Measurements from ENCODE around the gene ROR1.

The ROR1 gene

DNA sequence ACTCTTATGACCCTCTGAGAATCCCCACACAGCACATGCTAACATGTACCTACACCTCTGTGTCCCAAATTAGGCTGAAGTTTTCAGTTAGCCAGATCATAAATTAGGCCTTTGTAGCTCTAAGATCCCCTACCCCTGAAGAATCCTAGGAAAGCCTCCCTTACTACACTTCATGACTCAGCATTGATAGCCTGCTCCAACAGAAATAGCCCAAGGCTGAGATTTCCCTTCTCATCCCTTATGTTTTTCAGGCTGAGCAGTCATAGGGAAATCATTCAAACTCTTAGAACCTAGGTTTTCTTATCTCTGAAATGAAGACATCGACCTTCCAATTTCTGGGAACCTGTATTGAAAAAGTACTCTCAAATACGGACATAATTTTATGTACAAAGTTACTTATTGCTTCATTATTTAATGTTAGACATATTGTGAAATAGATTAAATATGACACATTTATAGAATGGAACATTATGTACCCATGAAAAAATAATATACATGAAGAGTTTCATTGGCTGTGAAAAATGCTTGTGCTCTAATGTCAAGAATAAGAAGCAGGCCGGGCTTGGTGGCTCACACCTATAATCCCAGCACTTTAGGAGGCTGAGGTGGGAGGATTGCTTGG is 307.2 kb downstream of the ROR1 start:
- H3K36me3 ChIP-seq (ENCODE audit: insufficient read depth, low read length): no peaks in the 10 kb centered on the region
- no peak overlapping the region for H3K4me3 ChIP-seq (ENCODE audit: low read depth in 1 of 2, low read length in 2 of 2)
- H3K27ac ChIP-seq (ENCODE audit: low read depth, low read length): no peak overlapping the region
- no peak overlapping the region for H3K9ac ChIP-seq (ENCODE audit: low read length)
- H3K27me3 ChIP-seq (ENCODE audit: control insufficient read depth in 1 of 2, insufficient read depth in 2 of 2, low read length in 2 of 2): no peaks in the 10 kb centered on the region
- no peaks in the 10 kb centered on the region for H3K9me3 ChIP-seq (ENCODE audit: low read length)
- H3K4me1 ChIP-seq (ENCODE audit: insufficient read depth, low read length): peaks cover 6% of the 10 kb centered on the region

DNA sequence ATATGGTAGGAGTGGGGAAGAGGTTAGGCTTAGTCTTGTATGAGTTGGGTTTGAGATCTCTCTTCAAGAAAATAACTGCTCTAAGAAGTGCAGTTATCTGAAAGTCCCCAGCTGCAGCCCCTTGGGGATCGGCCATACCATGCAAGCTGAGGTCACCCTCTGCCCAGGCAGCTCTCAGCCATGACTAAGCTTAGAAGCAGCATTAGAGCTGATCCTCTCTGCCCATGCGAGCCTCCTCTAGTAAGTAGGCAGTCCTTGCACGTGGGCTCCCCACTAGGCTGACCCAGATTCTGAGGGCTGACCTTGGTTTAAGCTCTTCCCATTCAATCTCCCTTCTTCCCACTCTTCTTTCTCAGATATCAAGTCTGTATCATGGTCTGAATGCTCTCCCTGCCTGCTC is 308.6 kb downstream of the ROR1 start:
- Histone ChIP-seq H3K27me3 (ENCODE audit: control insufficient read depth in 1 of 2, insufficient read depth in 2 of 2, low read length in 2 of 2) (no peaks in the 10 kb centered on the region), H3K27ac (ENCODE audit: low read depth, low read length) (no peak overlapping the region), H3K4me3 (ENCODE audit: low read depth in 1 of 2, low read length in 2 of 2) (no peak overlapping the region), H3K36me3 (ENCODE audit: insufficient read depth, low read length) (no peaks in the 10 kb centered on the region), H3K9ac (ENCODE audit: low read length) (no peak overlapping the region), H3K9me3 (ENCODE audit: low read length) (no peaks in the 10 kb centered on the region), H3K4me1 (ENCODE audit: insufficient read depth, low read length) (peaks cover 8% of the 10 kb centered on the region)

DNA sequence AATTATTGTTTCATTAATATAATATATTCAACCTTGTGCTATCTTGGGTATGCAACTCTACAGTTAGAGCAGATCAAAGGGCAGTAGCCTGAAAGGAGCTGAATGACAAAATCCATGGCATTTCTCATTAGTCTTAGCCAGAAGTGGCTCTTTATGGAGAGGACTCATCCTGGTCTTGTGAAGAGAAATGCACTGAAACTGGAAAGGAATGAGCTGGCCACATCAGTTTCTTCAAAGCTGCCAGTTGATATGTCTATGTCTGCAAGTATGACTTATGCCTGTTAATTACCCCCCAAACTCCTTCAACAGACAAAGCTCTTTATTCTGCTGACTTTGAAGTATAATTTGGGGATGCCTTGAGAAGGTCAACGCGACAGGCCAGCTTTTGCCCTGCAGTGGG is 310.6 kb downstream of the ROR1 start:
- H3K27me3 ChIP-seq (ENCODE audit: control insufficient read depth in 1 of 2, insufficient read depth in 2 of 2, low read length in 2 of 2): no peaks in the 10 kb centered on the region

DNA sequence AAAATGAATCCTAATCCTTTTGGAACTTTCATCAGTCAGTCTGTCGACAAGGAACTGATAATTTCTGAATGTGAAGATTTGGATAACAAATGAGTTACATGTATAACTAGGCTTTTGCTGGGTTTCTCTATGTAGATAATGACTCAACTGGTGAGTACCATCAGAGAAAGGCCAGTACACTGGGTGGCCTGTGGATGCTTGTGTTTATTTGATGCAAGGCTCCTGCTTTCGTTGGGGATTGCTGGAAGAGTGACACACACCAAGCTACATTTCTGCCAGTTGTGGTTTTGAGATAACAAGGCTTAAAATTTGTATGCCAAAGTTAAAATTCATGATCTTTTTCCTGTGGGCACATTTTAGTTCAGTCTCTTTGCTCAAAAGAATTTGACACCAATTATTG is 314.0 kb downstream of the ROR1 start:
- H3K4me3 ChIP-seq (ENCODE audit: low read depth in 1 of 2, low read length in 2 of 2): no peak overlapping the region
- H3K9ac ChIP-seq (ENCODE audit: low read length): no peak overlapping the region
- H3K27me3 ChIP-seq (ENCODE audit: control insufficient read depth in 1 of 2, insufficient read depth in 2 of 2, low read length in 2 of 2): no peaks in the 10 kb centered on the region
- H3K4me1 ChIP-seq (ENCODE audit: insufficient read depth, low read length): peaks cover 18% of the 10 kb centered on the region
- H3K27ac ChIP-seq (ENCODE audit: low read depth, low read length): no peak overlapping the region
- H3K36me3 ChIP-seq (ENCODE audit: insufficient read depth, low read length): no peaks in the 10 kb centered on the region
- H3K9me3 ChIP-seq (ENCODE audit: low read length): no peaks in the 10 kb centered on the region

More for the DNA sequence above, 310.6 kb downstream of the ROR1 start:
- no peak overlapping the region for H3K9ac ChIP-seq (ENCODE audit: low read length)
- peaks cover 12% of the 10 kb centered on the region for H3K4me1 ChIP-seq (ENCODE audit: insufficient read depth, low read length)
- H3K36me3 ChIP-seq (ENCODE audit: insufficient read depth, low read length): no peaks in the 10 kb centered on the region
- no peak overlapping the region for H3K27ac ChIP-seq (ENCODE audit: low read depth, low read length)
- H3K9me3 ChIP-seq (ENCODE audit: low read length): no peaks in the 10 kb centered on the region
- H3K4me3 ChIP-seq (ENCODE audit: low read depth in 1 of 2, low read length in 2 of 2): no peak overlapping the region

DNA sequence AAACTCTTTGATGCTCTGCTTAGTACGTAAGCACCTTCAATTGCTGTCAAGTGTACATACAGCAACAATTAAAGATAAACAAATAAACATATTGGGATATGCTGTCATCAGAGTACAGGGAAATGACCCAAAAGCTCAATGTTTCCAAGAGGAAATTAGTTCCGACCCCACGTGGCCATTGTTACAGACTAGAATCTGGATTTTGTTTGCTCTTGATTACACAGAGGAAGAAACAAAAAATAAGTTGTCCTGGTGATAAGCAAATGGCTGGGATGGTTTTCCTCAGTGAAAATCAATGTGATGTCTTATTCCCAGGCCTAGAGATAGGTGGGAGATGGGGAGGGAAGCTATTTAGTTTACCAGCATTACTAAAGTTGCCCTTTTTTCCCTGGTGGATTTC is 316.6 kb downstream of the ROR1 start:
- Histone ChIP-seq H3K9ac (ENCODE audit: low read length) (no peak overlapping the region), H3K4me3 (ENCODE audit: low read depth in 1 of 2, low read length in 2 of 2) (no peak overlapping the region), H3K27me3 (ENCODE audit: control insufficient read depth in 1 of 2, insufficient read depth in 2 of 2, low read length in 2 of 2) (no peaks in the 10 kb centered on the region), H3K36me3 (ENCODE audit: insufficient read depth, low read length) (no peaks in the 10 kb centered on the region), H3K4me1 (ENCODE audit: insufficient read depth, low read length) (peaks cover 28% of the 10 kb centered on the region), H3K27ac (ENCODE audit: low read depth, low read length) (no peak overlapping the region), H3K9me3 (ENCODE audit: low read length) (no peaks in the 10 kb centered on the region)

DNA sequence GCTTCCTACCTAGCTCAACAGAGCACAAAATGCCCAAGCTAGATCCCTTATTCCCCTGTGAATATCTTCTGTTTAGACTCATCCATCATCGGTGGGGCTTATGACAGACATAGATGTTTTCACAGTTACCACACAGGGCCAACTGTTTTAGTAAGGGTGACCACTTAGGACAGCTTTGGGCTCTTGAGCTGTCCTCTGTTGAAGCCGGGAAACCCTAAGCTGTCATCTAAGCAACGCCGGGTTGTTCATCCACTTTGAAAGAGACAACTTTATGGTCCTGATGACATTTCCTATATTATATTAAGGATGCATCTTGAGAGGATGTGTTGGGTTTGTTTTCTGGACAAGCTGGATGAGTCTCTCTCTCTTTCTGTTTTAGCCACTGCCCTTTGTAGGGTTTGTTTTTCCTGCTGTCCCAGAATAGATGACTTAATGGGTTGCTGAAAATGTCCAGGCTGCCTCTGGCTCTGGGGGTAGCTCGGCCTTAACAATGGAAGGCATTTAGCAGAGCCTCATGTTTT is 319.1 kb downstream of the ROR1 start:
- Histone ChIP-seq H3K27me3 (ENCODE audit: control insufficient read depth in 1 of 2, insufficient read depth in 2 of 2, low read length in 2 of 2) (no peaks in the 10 kb centered on the region), H3K9me3 (ENCODE audit: low read length) (no peaks in the 10 kb centered on the region), H3K4me1 (ENCODE audit: insufficient read depth, low read length) (peaks cover 22% of the 10 kb centered on the region), H3K9ac (ENCODE audit: low read length) (no peak overlapping the region), H3K27ac (ENCODE audit: low read depth, low read length) (no peak overlapping the region), H3K36me3 (ENCODE audit: insufficient read depth, low read length) (no peaks in the 10 kb centered on the region), H3K4me3 (ENCODE audit: low read depth in 1 of 2, low read length in 2 of 2) (no peak overlapping the region)

DNA sequence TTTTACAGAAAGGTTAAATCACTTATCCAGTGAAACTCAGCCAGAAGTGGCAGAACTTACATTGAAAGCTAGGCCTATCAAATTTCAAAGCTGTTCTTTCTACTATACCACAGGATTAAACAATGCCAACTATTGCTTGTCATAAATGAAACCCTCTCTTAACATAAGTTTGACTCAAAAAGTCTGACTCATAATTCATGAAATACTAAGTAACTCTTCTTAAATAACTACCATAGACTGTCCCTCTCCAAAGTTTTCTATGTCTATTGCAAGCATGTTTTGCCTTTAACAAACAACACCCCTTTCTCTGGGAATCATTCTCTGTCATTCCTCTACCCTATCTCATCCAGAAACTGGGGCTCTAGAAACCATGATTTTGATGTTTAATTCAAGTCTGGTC is 320.1 kb downstream of the ROR1 start:
- H3K9me3 ChIP-seq (ENCODE audit: low read length): no peaks in the 10 kb centered on the region
- no peak overlapping the region for H3K4me3 ChIP-seq (ENCODE audit: low read depth in 1 of 2, low read length in 2 of 2)
- no peaks in the 10 kb centered on the region for H3K27me3 ChIP-seq (ENCODE audit: control insufficient read depth in 1 of 2, insufficient read depth in 2 of 2, low read length in 2 of 2)
- H3K27ac ChIP-seq (ENCODE audit: low read depth, low read length): no peak overlapping the region
- H3K9ac ChIP-seq (ENCODE audit: low read length): no peak overlapping the region
- no peaks in the 10 kb centered on the region for H3K36me3 ChIP-seq (ENCODE audit: insufficient read depth, low read length)
- H3K4me1 ChIP-seq (ENCODE audit: insufficient read depth, low read length): peaks cover 22% of the 10 kb centered on the region

DNA sequence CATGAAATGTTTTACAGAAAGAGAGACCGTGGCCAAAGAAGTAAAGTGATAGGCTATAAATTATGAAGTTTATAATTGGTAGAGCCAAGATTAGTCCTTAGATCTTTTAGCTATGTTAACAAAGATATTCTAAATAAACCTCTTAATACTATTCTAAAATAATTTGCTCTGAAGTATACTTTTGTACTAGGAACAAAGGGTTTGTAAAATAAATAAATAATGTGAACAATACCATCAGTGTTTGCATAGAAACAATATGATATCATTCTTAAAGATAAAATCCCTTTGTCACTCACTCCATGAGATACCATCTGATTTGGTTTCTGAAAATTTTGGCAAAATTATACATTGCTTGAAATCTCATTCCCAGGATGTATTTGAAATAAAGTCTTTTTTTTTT is 322.0 kb downstream of the ROR1 start:
- Histone ChIP-seq H3K27me3 (ENCODE audit: control insufficient read depth in 1 of 2, insufficient read depth in 2 of 2, low read length in 2 of 2) (no peaks in the 10 kb centered on the region), H3K27ac (ENCODE audit: low read depth, low read length) (no peak overlapping the region), H3K9ac (ENCODE audit: low read length) (no peak overlapping the region), H3K36me3 (ENCODE audit: insufficient read depth, low read length) (no peaks in the 10 kb centered on the region), H3K4me3 (ENCODE audit: low read depth in 1 of 2, low read length in 2 of 2) (no peak overlapping the region), H3K4me1 (ENCODE audit: insufficient read depth, low read length) (peaks cover 22% of the 10 kb centered on the region), H3K9me3 (ENCODE audit: low read length) (no peaks in the 10 kb centered on the region)

DNA sequence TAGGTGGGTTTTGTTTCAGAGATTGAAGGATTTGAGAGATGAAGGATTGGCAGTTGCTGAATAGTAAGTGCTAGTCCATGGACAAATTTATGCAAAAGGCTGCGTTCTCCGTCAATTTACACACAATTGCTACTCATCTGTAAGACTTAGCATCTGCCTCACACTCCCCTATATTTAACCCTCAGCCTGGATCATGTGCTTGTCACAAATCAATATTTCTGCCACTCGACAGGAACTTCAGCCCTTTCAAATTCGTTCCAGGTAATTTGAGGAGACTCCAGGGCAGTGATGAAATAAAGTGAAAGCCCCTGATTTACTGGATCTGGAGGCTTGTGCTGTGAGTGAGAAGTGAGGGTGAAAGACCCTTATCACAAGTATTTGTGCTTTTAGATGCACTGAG is 324.0 kb downstream of the ROR1 start:
- no peaks in the 10 kb centered on the region for H3K27me3 ChIP-seq (ENCODE audit: control insufficient read depth in 1 of 2, insufficient read depth in 2 of 2, low read length in 2 of 2)
- peaks cover 14% of the 10 kb centered on the region for H3K4me1 ChIP-seq (ENCODE audit: insufficient read depth, low read length)
- no peaks in the 10 kb centered on the region for H3K9me3 ChIP-seq (ENCODE audit: low read length)
- H3K4me3 ChIP-seq (ENCODE audit: low read depth in 1 of 2, low read length in 2 of 2): no peak overlapping the region
- H3K9ac ChIP-seq (ENCODE audit: low read length): no peak overlapping the region
- no peaks in the 10 kb centered on the region for H3K36me3 ChIP-seq (ENCODE audit: insufficient read depth, low read length)
- no peak overlapping the region for H3K27ac ChIP-seq (ENCODE audit: low read depth, low read length)

DNA sequence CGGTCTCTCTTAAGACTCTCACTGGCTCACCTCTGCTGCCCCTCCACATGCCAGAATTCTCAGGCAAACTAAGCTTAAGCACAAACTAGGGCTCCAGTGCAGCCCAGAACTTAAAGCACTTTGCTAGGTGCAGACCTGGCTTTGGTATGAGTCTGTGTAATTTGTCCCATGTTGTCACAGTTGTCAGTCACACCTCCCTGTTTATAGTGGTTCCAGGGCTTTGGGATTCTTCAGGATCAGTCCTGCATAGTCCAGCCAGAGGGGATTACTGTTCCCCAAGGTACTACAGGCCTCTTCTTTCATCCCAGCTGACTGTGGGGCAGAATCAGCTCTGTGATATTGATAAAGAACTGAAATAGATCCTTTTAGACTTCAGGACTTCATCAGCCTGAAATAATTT is 324.6 kb downstream of the ROR1 start:
- H3K9ac ChIP-seq (ENCODE audit: low read length): no peak overlapping the region
- no peaks in the 10 kb centered on the region for H3K27me3 ChIP-seq (ENCODE audit: control insufficient read depth in 1 of 2, insufficient read depth in 2 of 2, low read length in 2 of 2)
- H3K9me3 ChIP-seq (ENCODE audit: low read length): no peaks in the 10 kb centered on the region
- H3K27ac ChIP-seq (ENCODE audit: low read depth, low read length): no peak overlapping the region
- peaks cover 8% of the 10 kb centered on the region for H3K4me1 ChIP-seq (ENCODE audit: insufficient read depth, low read length)
- no peaks in the 10 kb centered on the region for H3K36me3 ChIP-seq (ENCODE audit: insufficient read depth, low read length)
- H3K4me3 ChIP-seq (ENCODE audit: low read depth in 1 of 2, low read length in 2 of 2): no peak overlapping the region

DNA sequence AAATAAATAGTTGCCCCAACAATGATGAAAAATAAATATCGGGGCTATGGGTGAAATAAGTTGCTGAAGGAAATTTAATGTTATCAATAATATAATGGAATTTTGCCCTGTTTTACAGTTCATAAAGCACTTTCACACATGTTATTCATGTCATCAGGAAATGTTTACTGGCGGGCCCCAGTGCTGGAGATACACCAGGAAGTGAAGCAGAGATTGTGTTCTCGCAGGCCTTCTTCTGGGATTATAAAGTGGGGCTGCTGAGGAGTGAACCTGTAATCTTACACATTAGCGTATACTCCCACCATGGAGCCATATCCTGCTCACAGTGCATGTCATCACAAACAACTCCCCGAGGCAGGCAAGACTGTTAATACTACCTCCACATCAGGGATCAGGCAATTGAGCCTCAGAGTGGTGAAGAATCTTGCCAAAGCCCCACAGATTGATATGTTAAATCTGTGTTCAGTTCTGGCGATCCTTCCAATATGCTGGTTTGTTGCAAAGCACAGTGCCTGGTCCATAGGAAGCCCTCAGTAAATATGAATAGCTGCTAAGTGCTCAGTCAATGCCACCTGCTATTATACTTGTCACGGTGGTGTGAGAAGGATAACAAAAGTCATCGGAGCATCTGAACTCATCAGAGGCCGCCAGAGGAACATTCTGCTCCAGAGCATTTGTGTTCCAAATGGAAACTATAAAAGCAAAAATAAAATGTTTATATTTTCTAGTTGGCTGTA is 325.2 kb downstream of the ROR1 start:
- Histone ChIP-seq H3K4me3 (ENCODE audit: low read depth in 1 of 2, low read length in 2 of 2) (no peak overlapping the region), H3K4me1 (ENCODE audit: insufficient read depth, low read length) (peaks cover 2% of the 10 kb centered on the region), H3K36me3 (ENCODE audit: insufficient read depth, low read length) (no peaks in the 10 kb centered on the region), H3K9ac (ENCODE audit: low read length) (no peak overlapping the region), H3K27ac (ENCODE audit: low read depth, low read length) (no peak overlapping the region), H3K9me3 (ENCODE audit: low read length) (no peaks in the 10 kb centered on the region), H3K27me3 (ENCODE audit: control insufficient read depth in 1 of 2, insufficient read depth in 2 of 2, low read length in 2 of 2) (no peaks in the 10 kb centered on the region)

DNA sequence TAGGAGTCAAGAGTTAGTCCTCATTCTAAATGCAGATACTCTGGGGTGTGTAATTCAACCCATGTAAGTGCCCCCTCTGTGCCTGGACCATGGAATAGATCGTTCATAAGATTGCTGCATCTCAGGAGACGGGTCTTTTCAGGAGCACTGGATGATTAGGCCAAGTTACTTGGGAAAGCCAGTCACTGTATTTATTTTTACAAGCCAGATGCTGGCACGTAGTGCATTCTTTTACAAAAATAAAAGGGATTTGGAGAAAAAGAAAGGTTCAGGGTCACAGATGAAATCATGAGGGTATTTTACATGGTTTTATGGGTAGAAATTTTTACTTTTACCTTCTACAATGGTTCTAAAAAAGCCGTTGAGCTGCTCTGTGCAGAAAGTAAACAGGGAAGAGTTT is 327.0 kb downstream of the ROR1 start:
- Histone ChIP-seq H3K27me3 (ENCODE audit: control insufficient read depth in 1 of 2, insufficient read depth in 2 of 2, low read length in 2 of 2) (no peaks in the 10 kb centered on the region), H3K9me3 (ENCODE audit: low read length) (no peaks in the 10 kb centered on the region), H3K4me1 (ENCODE audit: insufficient read depth, low read length) (no peaks in the 10 kb centered on the region), H3K9ac (ENCODE audit: low read length) (no peak overlapping the region), H3K36me3 (ENCODE audit: insufficient read depth, low read length) (no peaks in the 10 kb centered on the region), H3K4me3 (ENCODE audit: low read depth in 1 of 2, low read length in 2 of 2) (no peak overlapping the region), H3K27ac (ENCODE audit: low read depth, low read length) (no peak overlapping the region)
